ENCODE measurements around the gene SEC31A.

The SEC31A gene

DNA sequence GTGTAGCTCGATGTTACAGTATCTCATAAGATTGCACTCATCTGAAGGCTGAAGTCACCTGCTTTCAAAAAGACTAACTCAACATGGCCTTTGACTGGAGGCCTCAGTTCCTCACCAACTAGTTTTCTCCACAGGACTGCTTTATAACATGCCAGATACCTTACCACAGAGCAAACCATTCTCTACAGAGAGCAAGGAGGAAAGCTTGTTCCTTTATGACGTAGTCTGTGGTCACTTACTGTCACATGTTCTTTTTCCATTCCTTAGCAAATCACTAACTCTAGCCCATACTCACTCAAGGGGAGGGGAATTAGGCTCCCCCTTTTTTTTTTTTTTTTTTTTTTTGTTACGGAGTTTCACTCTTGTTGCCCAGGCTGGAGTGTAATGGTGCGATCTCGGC, 12.8 kb upstream of the SEC31A start:
- Histone ChIP-seq H3K9ac (no peak overlapping the region), H3K4me3 (IDR thresholded peaks at IDR 0.05; ENCODE audit: insufficient read depth, low read depth, low read length) (no peak overlapping the region), H2AFZ (ENCODE audit: low read depth) (no peak overlapping the region), H3K4me1 (ENCODE audit: low read depth, poor library complexity, severe bottlenecking) (peaks cover 38% of the 10 kb centered on the region), H3K27ac (no peak overlapping the region), H4K20me1 (ENCODE audit: insufficient read depth) (0 out of 2 replicates have a peak, but pooled peaks cover 9% of the 10 kb centered on the region), H3K36me3 (ENCODE audit: insufficient read depth) (no peaks in the 10 kb centered on the region), H3K79me2 (ENCODE audit: insufficient read depth, low read depth) (peaks cover 21% of the 10 kb centered on the region), H3K4me2 (no peak overlapping the region), H3K27me3 (ENCODE audit: insufficient read depth, low read depth) (peaks cover 3% of the 10 kb centered on the region; the same call in 1 of the 2 replicates)
- TF ChIP-seq, protein P1, sequence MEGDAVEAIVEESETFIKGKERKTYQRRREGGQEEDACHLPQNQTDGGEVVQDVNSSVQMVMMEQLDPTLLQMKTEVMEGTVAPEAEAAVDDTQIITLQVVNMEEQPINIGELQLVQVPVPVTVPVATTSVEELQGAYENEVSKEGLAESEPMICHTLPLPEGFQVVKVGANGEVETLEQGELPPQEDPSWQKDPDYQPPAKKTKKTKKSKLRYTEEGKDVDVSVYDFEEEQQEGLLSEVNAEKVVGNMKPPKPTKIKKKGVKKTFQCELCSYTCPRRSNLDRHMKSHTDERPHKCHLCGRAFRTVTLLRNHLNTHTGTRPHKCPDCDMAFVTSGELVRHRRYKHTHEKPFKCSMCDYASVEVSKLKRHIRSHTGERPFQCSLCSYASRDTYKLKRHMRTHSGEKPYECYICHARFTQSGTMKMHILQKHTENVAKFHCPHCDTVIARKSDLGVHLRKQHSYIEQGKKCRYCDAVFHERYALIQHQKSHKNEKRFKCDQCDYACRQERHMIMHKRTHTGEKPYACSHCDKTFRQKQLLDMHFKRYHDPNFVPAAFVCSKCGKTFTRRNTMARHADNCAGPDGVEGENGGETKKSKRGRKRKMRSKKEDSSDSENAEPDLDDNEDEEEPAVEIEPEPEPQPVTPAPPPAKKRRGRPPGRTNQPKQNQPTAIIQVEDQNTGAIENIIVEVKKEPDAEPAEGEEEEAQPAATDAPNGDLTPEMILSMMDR (conservative IDR thresholded peaks at IDR 0.05; ENCODE audit: low read depth, low read length): no peak

DNA sequence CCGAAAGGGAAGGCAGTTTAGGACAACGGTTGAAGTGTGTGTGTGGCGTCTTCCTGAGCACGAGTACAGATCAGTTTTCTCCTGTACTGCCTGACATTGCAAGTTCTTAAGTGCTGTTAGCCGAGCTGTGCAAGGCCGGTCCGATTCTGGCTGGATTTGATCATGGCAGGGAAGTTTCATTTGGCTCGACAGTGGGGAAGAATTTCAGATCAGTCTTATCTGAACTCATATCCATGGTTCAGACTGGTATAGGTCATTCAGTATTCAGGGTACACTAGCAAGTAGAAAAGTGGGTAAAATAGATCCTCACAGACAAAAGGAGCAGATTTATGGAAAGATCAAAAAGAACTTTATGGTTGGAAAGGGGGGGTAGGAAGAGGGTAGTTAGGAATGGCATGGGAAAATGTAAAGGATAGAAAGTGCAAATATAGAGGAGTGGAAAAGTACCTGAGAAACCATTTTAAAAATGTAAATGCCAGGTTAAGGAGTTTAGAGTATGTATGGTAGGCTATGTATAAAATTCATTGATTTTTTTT, 10.3 kb upstream of the SEC31A start:
- Histone ChIP-seq H2AFZ (ENCODE audit: low read depth) (peak overlapping the region; percentile 71), H3K27me3 (ENCODE audit: insufficient read depth, low read depth) (peaks cover 3% of the 10 kb centered on the region; the same call in 1 of the 2 replicates)

DNA sequence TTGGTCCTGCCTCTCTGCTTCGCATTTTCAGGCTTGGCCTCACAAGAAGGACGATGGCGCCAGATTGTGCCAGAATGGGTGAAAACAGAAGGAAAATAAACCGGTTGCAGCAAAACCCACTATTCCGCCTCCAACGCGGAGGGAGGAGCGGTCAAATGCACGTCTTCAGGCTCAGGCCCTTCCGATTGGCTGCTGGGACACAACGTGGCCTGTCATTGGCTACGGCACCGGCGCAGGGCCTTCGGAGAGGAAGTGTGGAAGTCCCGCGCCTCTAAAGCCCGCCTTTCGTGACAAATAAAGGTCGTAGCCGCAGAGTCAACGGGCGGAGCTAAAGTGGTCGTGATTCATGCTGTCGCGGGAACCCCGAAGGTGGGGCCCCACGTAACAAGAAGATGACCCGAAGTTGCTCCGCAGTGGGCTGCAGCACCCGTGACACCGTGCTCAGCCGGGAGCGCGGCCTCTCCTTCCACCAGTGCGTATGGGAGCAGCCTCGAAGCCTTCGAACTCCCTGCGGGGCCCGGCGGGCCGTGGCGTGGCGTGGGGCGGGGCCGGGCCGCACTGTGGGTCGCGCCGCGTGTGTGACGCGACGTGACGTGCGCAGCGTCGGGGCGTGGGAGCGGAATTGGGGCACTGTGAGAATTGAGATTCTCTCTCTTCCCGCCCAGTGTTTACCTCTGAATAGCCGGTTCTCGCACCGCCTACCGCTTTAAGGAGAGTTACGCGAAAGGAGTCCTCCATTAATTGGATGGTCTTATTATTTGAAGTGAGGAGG, 9.6 kb upstream of the SEC31A start, which contains the start of gene THAP9:
Gene THAP9, plus strand, starts transcription at position 325 of the 772 bp plus-strand sequence. Its CDS starts 68 bp downstream, at position 393.
- Histone ChIP-seq H3K79me2 (ENCODE audit: insufficient read depth, low read depth) (peaks cover 52% of the 10 kb centered on the region), H3K4me1 (ENCODE audit: low read depth, poor library complexity, severe bottlenecking) (peaks cover 54% of the 10 kb centered on the region), H2AFZ (ENCODE audit: low read depth) (peak within 1 kb of the TSS; percentile 71), H3K9ac (peak within 1 kb of the TSS; percentile 81), H3K4me2 (peak within 1 kb of the TSS; percentile 79), H3K27me3 (ENCODE audit: insufficient read depth, low read depth) (no peaks in the 10 kb centered on the region), H3K4me3 (IDR thresholded peaks at IDR 0.05; ENCODE audit: insufficient read depth, low read depth, low read length) (peak within 1 kb of the TSS; percentile 75), H3K27ac (peak within 1 kb of the TSS; percentile 86), H3K36me3 (ENCODE audit: insufficient read depth) (no peaks in the 10 kb centered on the region), H4K20me1 (ENCODE audit: insufficient read depth) (0 out of 2 replicates have a peak, but pooled peaks cover 15% of the 10 kb centered on the region)
- TF ChIP-seq, protein P1 (conservative IDR thresholded peaks at IDR 0.05; ENCODE audit: low read depth, low read length): no peak

More for the DNA sequence above, 10.3 kb upstream of the SEC31A start:
- peak overlapping the region; percentile 75 for H3K4me3 ChIP-seq (IDR thresholded peaks at IDR 0.05; ENCODE audit: insufficient read depth, low read depth, low read length)
- peak overlapping the region; percentile 81 for H3K9ac ChIP-seq
- H3K36me3 ChIP-seq (ENCODE audit: insufficient read depth): no peaks in the 10 kb centered on the region
- TF ChIP-seq, protein P1 (conservative IDR thresholded peaks at IDR 0.05; ENCODE audit: low read depth, low read length): 0 out of 2 replicates have a peak, but pooled peaks have one; percentile 17
- H4K20me1 ChIP-seq (ENCODE audit: insufficient read depth): 0 out of 2 replicates have a peak, but pooled peaks cover 21% of the 10 kb centered on the region
- peak overlapping the region; percentile 54 for H3K4me2 ChIP-seq
- peaks cover 60% of the 10 kb centered on the region for H3K4me1 ChIP-seq (ENCODE audit: low read depth, poor library complexity, severe bottlenecking)
- peaks cover 46% of the 10 kb centered on the region for H3K79me2 ChIP-seq (ENCODE audit: insufficient read depth, low read depth)
- peak overlapping the region; percentile 86 for H3K27ac ChIP-seq

DNA sequence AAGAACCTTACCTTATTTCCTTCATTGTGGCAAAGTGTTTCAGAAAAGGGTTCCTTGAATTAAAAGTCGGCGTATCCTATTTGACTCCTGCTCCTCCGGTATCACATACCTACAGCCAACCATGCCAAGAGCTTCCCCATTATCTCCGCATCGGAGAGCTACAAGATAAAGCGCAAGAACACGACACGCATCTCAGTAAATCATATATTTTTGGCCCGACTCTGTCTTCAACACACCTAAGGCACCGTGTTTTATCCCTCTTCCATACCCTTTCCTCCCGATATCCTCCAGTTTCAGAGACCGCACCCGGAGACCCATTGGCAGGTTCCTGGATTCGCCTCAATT, 9.1 kb upstream of the SEC31A start:
- TF ChIP-seq, protein P1 (conservative IDR thresholded peaks at IDR 0.05; ENCODE audit: low read depth, low read length): no peak
- H3K4me3 ChIP-seq (IDR thresholded peaks at IDR 0.05; ENCODE audit: insufficient read depth, low read depth, low read length): peak overlapping the region; percentile 71

More for the DNA sequence above, 9.1 kb upstream of the SEC31A start:
- Histone ChIP-seq H3K27ac (peak overlapping the region; percentile 86), H3K27me3 (ENCODE audit: insufficient read depth, low read depth) (no peaks in the 10 kb centered on the region), H3K9ac (peak overlapping the region; percentile 81), H3K4me2 (peak overlapping the region; percentile 79), H2AFZ (ENCODE audit: low read depth) (peak overlapping the region; percentile 71), H4K20me1 (ENCODE audit: insufficient read depth) (0 out of 2 replicates have a peak, but pooled peaks cover 15% of the 10 kb centered on the region), H3K4me1 (ENCODE audit: low read depth, poor library complexity, severe bottlenecking) (peaks cover 48% of the 10 kb centered on the region), H3K79me2 (ENCODE audit: insufficient read depth, low read depth) (peaks cover 52% of the 10 kb centered on the region), H3K36me3 (ENCODE audit: insufficient read depth) (peaks cover 2% of the 10 kb centered on the region; the same call in 1 of the 2 replicates)

Measured in KMS-11 (cell line).